Measurements from ENCODE around the gene MUC21.

The MUC21 gene

DNA sequence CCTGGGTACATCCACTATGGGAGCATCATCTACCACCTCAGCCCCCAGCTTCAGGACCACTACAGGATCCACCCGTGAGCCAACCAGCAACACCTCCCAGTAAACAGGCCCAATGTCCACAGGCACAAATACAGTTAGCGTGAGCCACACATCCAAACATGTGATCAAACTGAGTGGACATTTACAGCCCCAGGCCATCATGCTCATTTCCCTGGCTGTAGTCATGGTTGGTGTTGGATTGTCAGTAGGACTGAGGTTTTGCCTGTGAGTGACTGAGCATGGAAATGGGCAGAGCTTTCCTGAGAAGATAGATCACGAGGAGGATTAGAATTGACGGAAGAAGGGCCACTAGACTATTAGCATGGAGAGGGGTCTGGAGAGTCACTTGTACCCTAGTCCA lies 10.7 kb upstream of the MUC21 start:
- H3K9me3 ChIP-seq (ENCODE audit: control insufficient read depth, insufficient read depth, low read length) = no peaks in the 10 kb centered on the region

GRCh38 chr6:30974490-30975252 lies 8.8 kb upstream of the MUC21 start:
- no peaks in the 10 kb centered on the region for H3K4me1 ChIP-seq (ENCODE audit: control insufficient read depth, insufficient read depth, low read length)
- H3K4me3 ChIP-seq (ENCODE audit: low read depth, low read length) = no peak overlapping the region
- H3K36me3 ChIP-seq (ENCODE audit: control insufficient read depth, insufficient read depth, low read length) = no peaks in the 10 kb centered on the region
- H3K9ac ChIP-seq (ENCODE audit: low read depth, low read length) = no peak overlapping the region
- no peaks in the 10 kb centered on the region for H3K27me3 ChIP-seq (ENCODE audit: control insufficient read depth, insufficient read depth, low read length)
- no peaks in the 10 kb centered on the region for H3K9me3 ChIP-seq (ENCODE audit: control insufficient read depth, insufficient read depth, low read length)

More for the DNA sequence above, 10.7 kb upstream of the MUC21 start:
- H3K4me3 ChIP-seq (ENCODE audit: low read depth, low read length) = no peak overlapping the region
- no peaks in the 10 kb centered on the region for H3K36me3 ChIP-seq (ENCODE audit: control insufficient read depth, insufficient read depth, low read length)
- H3K4me1 ChIP-seq (ENCODE audit: control insufficient read depth, insufficient read depth, low read length) = no peaks in the 10 kb centered on the region
- H3K27me3 ChIP-seq (ENCODE audit: control insufficient read depth, insufficient read depth, low read length) = no peaks in the 10 kb centered on the region
- no peak overlapping the region for H3K9ac ChIP-seq (ENCODE audit: low read depth, low read length)

- Histone ChIP-seq H3K9ac (ENCODE audit: low read depth, low read length) (no peak overlapping the region), H3K4me1 (ENCODE audit: control insufficient read depth, insufficient read depth, low read length) (peaks cover 4% of the 10 kb centered on the region), H3K27me3 (ENCODE audit: control insufficient read depth, insufficient read depth, low read length) (no peaks in the 10 kb centered on the region), H3K36me3 (ENCODE audit: control insufficient read depth, insufficient read depth, low read length) (no peaks in the 10 kb centered on the region), H3K4me3 (ENCODE audit: low read depth, low read length) (no peak overlapping the region), H3K9me3 (ENCODE audit: control insufficient read depth, insufficient read depth, low read length) (no peaks in the 10 kb centered on the region)
These were observed 4.4 kb upstream of the MUC21 start for GRCh38 chr6:30979141-30979540.

GRCh38 chr6:30979690-30980089 lies 3.8 kb upstream of the MUC21 start:
- no peaks in the 10 kb centered on the region for H3K36me3 ChIP-seq (ENCODE audit: control insufficient read depth, insufficient read depth, low read length)
- no peak overlapping the region for H3K9ac ChIP-seq (ENCODE audit: low read depth, low read length)
- H3K4me3 ChIP-seq (ENCODE audit: low read depth, low read length) = no peak overlapping the region
- H3K9me3 ChIP-seq (ENCODE audit: control insufficient read depth, insufficient read depth, low read length) = no peaks in the 10 kb centered on the region
- H3K4me1 ChIP-seq (ENCODE audit: control insufficient read depth, insufficient read depth, low read length) = peaks cover 4% of the 10 kb centered on the region
- no peaks in the 10 kb centered on the region for H3K27me3 ChIP-seq (ENCODE audit: control insufficient read depth, insufficient read depth, low read length)

DNA sequence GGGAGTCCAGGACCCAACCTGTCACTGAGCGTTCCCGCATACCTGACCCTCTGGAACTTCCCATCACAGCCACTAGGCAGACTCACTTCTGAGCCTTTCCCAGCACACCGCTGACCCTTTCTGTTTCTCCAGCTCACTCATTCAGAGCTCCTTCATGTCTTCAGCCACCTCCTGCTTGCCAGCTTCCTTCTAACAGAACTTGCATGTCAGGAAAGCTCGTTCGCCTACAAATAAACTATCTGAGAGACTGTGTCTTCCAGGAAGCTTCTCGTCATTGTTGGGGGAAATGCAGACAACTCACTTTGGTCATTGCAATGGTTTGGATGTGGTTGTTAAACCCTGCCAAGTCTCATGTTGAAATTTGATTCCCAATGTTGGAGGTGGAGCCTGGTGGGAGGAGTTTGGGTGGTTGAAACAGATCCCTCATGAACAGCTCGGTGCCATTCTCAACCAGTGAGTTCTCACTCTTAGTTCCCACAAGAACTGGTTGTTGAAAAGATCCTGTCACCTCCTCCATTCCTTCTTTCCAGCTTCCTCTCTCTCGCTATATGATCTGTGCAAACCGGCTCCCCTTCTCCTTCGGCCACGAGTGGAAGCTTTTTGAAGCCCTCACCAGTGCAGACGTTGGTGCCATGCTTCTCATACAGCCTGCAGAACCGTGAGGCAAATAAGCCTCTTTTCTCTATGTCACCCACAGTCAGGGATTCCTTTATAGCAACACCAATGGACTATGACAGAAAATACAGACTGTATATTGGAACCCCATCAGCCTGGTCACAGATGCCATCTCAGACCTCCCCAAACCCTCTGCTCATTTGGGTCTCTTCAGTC lies 1.4 kb upstream of the MUC21 start:
- H3K27me3 ChIP-seq (ENCODE audit: control insufficient read depth, insufficient read depth, low read length) = no peaks in the 10 kb centered on the region
- H3K4me3 ChIP-seq (ENCODE audit: low read depth, low read length) = peak overlapping the region; percentile 19
- no peaks in the 10 kb centered on the region for H3K36me3 ChIP-seq (ENCODE audit: control insufficient read depth, insufficient read depth, low read length)
- H3K4me1 ChIP-seq (ENCODE audit: control insufficient read depth, insufficient read depth, low read length) = peaks cover 4% of the 10 kb centered on the region
- no peaks in the 10 kb centered on the region for H3K9me3 ChIP-seq (ENCODE audit: control insufficient read depth, insufficient read depth, low read length)
- no peak overlapping the region for H3K9ac ChIP-seq (ENCODE audit: low read depth, low read length)

GRCh38 chr6:30985490-30985889 lies 2.0 kb downstream of the MUC21 start:
- H3K9me3 ChIP-seq (ENCODE audit: control insufficient read depth, insufficient read depth, low read length) = no peaks in the 10 kb centered on the region
- no peaks in the 10 kb centered on the region for H3K36me3 ChIP-seq (ENCODE audit: control insufficient read depth, insufficient read depth, low read length)
- H3K4me1 ChIP-seq (ENCODE audit: control insufficient read depth, insufficient read depth, low read length) = peaks cover 7% of the 10 kb centered on the region
- H3K27me3 ChIP-seq (ENCODE audit: control insufficient read depth, insufficient read depth, low read length) = peaks cover 2% of the 10 kb centered on the region
- no peak overlapping the region for H3K9ac ChIP-seq (ENCODE audit: low read depth, low read length)
- H3K4me3 ChIP-seq (ENCODE audit: low read depth, low read length) = no peak overlapping the region

DNA sequence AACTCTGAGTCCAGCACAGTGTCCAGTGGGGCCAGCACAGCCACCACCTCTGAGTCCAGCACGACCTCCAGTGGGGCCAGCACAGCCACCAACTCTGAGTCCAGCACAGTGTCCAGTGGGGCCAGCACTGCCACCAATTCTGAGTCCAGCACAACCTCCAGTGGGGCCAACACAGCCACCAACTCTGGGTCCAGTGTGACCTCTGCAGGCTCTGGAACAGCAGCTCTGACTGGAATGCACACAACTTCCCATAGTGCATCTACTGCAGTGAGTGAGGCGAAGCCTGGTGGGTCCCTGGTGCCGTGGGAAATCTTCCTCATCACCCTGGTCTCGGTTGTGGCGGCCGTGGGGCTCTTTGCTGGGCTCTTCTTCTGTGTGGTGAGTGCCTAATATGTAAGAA lies 3.8 kb downstream of the MUC21 start:
- no peak overlapping the region for H3K4me3 ChIP-seq (ENCODE audit: low read depth, low read length)
- H3K4me1 ChIP-seq (ENCODE audit: control insufficient read depth, insufficient read depth, low read length) = peaks cover 9% of the 10 kb centered on the region
- H3K9ac ChIP-seq (ENCODE audit: low read depth, low read length) = no peak overlapping the region
- peaks cover 2% of the 10 kb centered on the region for H3K27me3 ChIP-seq (ENCODE audit: control insufficient read depth, insufficient read depth, low read length)
- H3K36me3 ChIP-seq (ENCODE audit: control insufficient read depth, insufficient read depth, low read length) = no peaks in the 10 kb centered on the region
- H3K9me3 ChIP-seq (ENCODE audit: control insufficient read depth, insufficient read depth, low read length) = no peaks in the 10 kb centered on the region

DNA sequence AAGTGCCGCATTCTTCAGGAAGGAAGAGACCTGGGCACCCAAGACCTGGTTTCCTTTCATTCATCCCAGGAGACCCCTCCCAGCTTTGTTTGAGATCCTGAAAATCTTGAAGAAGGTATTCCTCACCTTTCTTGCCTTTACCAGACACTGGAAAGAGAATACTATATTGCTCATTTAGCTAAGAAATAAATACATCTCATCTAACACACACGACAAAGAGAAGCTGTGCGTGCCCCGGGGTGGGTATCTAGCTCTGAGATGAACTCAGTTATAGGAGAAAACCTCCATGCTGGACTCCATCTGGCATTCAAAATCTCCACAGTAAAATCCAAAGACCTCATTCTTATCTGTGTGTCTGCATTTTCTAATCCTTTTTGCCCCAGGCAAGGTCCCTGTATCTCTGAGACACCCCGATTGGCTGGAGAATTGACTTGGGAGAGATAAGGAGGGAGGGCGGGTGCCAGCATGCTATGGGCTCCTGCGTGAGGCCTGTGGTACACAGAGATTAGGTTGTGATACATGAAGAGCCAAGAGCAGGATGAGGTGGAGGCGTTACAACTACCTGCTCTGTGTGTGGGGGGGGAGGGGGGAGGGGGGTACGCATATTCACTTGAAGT lies 4.8 kb downstream of the MUC21 start:
- Histone ChIP-seq H3K9me3 (ENCODE audit: control insufficient read depth, insufficient read depth, low read length) (no peaks in the 10 kb centered on the region), H3K4me1 (ENCODE audit: control insufficient read depth, insufficient read depth, low read length) (peaks cover 6% of the 10 kb centered on the region), H3K36me3 (ENCODE audit: control insufficient read depth, insufficient read depth, low read length) (no peaks in the 10 kb centered on the region), H3K27me3 (ENCODE audit: control insufficient read depth, insufficient read depth, low read length) (peaks cover 2% of the 10 kb centered on the region), H3K9ac (ENCODE audit: low read depth, low read length) (no peak overlapping the region), H3K4me3 (ENCODE audit: low read depth, low read length) (no peak overlapping the region)

GRCh38 chr6:30990422-30991086 lies 7.0 kb downstream of the MUC21 start:
- Histone ChIP-seq H3K9ac (ENCODE audit: low read depth, low read length) (no peak overlapping the region), H3K4me3 (ENCODE audit: low read depth, low read length) (no peak overlapping the region), H3K4me1 (ENCODE audit: control insufficient read depth, insufficient read depth, low read length) (peaks cover 6% of the 10 kb centered on the region), H3K36me3 (ENCODE audit: control insufficient read depth, insufficient read depth, low read length) (no peaks in the 10 kb centered on the region), H3K9me3 (ENCODE audit: control insufficient read depth, insufficient read depth, low read length) (peaks cover 3% of the 10 kb centered on the region), H3K27me3 (ENCODE audit: control insufficient read depth, insufficient read depth, low read length) (peaks cover 2% of the 10 kb centered on the region)

DNA sequence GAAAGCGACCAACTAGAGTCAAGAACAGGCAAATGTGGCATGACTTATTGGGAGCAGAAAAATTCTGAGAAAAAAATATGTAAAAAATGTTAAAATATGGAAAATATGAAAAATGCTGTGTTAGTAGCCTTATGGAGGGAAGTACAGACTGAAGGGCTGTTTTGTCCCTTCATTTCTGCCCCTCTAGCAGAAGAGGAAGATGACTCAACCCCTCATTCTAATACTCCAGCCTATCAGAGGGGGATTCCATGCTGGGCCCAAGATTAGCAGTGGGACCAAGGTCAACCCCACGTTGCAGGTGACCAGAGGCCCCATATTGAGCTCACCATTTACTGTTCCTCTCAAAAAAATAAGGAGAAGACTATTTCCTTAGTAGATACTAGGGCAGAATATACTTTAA lies 8.4 kb downstream of the MUC21 start:
- H3K9me3 ChIP-seq (ENCODE audit: control insufficient read depth, insufficient read depth, low read length) = peaks cover 3% of the 10 kb centered on the region
- peaks cover 6% of the 10 kb centered on the region for H3K4me1 ChIP-seq (ENCODE audit: control insufficient read depth, insufficient read depth, low read length)
- H3K9ac ChIP-seq (ENCODE audit: low read depth, low read length) = no peak overlapping the region
- no peak overlapping the region for H3K4me3 ChIP-seq (ENCODE audit: low read depth, low read length)
- no peaks in the 10 kb centered on the region for H3K36me3 ChIP-seq (ENCODE audit: control insufficient read depth, insufficient read depth, low read length)
- peaks cover 2% of the 10 kb centered on the region for H3K27me3 ChIP-seq (ENCODE audit: control insufficient read depth, insufficient read depth, low read length)

- Histone ChIP-seq H3K27me3 (ENCODE audit: control insufficient read depth, insufficient read depth, low read length) (no peaks in the 10 kb centered on the region), H3K4me3 (ENCODE audit: low read depth, low read length) (no peak overlapping the region), H3K9me3 (ENCODE audit: control insufficient read depth, insufficient read depth, low read length) (peaks cover 3% of the 10 kb centered on the region), H3K4me1 (ENCODE audit: control insufficient read depth, insufficient read depth, low read length) (no peaks in the 10 kb centered on the region), H3K36me3 (ENCODE audit: control insufficient read depth, insufficient read depth, low read length) (no peaks in the 10 kb centered on the region), H3K9ac (ENCODE audit: low read depth, low read length) (no peak overlapping the region)
These were observed 13.8 kb downstream of the MUC21 start for GRCh38 chr6:30997301-30997700.

Measured in iPS-15b (cell line).